Thymus (tissue), 11 donors: ENCODE measurements around the gene CAMSAP2. TPM values are rescaled to one million over a fixed set of nuclear protein-coding genes. Genes with fewer than 3 reads are reported as not detected.

ENCODE experiments used
- DNase-seq, 9 donors: peaks; one replicate each; pipeline ENCODE4 v3.0.0-alpha.2; 2013; ENCODE audit warnings: low spot score in 9 of 9, low read depth in 6 of 9, missing footprints in 1 of 9
- H3K27ac ChIP-seq, 2 donors: one replicate each; pipeline ENCODE4 v1.5.1; 2013; ENCODE audit warnings: control low read depth in 1 of 2, low read depth in 1 of 2, low read length in 1 of 2, mild to moderate bottlenecking in 1 of 2, moderate library complexity in 1 of 2
- H3K27me3 ChIP-seq, 2 donors: one replicate each; pipeline ENCODE4 v1.5.1; 2013; ENCODE audit warnings: low read length in 1 of 2; ENCODE audit not compliant: control insufficient read depth in 2 of 2, insufficient read depth in 1 of 2
- H3K36me3 ChIP-seq, 2 donors: one replicate each; pipeline ENCODE4 v1.5.1; 2013; ENCODE audit warnings: low read length in 1 of 2, mild to moderate bottlenecking in 1 of 2, moderate library complexity in 1 of 2; ENCODE audit not compliant: control insufficient read depth in 2 of 2, insufficient read depth in 2 of 2
- H3K4me1 ChIP-seq, 2 donors: one replicate each; pipeline ENCODE4 v1.5.1; 2013; ENCODE audit warnings: low read length in 2 of 2; ENCODE audit not compliant: control insufficient read depth in 2 of 2, insufficient read depth in 2 of 2
- H3K4me3 ChIP-seq, 2 donors: one replicate each; pipeline ENCODE4 v1.5.1; 2013; ENCODE audit warnings: low read length in 2 of 2, control low read depth in 1 of 2, mild to moderate bottlenecking in 1 of 2
- H3K9me3 ChIP-seq, 2 donors: one replicate each; pipeline ENCODE4 v1.5.1; 2013; ENCODE audit warnings: low read length in 1 of 2, mild to moderate bottlenecking in 1 of 2; ENCODE audit not compliant: control insufficient read depth in 2 of 2, insufficient read depth in 1 of 2
- WGBS: extraction: QIAGEN DNeasy Blood & Tissue Kit; methylation state at CpG from one replicate; pipeline ENCODE4 v1.1.7; 2013; 5-methylcytosine and 5-hydroxymethylcytosine counted together
- polyA plus RNA-seq: library from polyadenylated mRNA; stranded (reverse); fragments of 200-250 nt; gene quantifications from one replicate; pipeline ENCODE4 v1.2.3, GENCODE V29; 2013
- total RNA-seq: library from RNA; stranded (reverse); fragments of 120-200 nt; gene quantifications from one replicate; pipeline ENCODE4 v1.2.4, GENCODE V29; 2013
- donor health status: healthy.

CAMSAP2 gene
- total and polyA plus RNA-seq, 2 donors = 6.5 to 9.2 TPM

- H3K36me3 ChIP-seq = no peaks in the 10 kb centered on the region
- H3K27ac ChIP-seq = no peak overlapping the region
- H3K4me1 ChIP-seq = peaks cover 0 to 7% of the 10 kb centered on the region in 2 donors
- no peak for DNase-seq
- H3K27me3 ChIP-seq = peaks cover 0 to 1% of the 10 kb centered on the region in 2 donors
- H3K4me3 ChIP-seq = no peak overlapping the region
- peaks cover 0 to under 1% of the 10 kb centered on the region in 2 donors for H3K9me3 ChIP-seq
- WGBS = 96% methylated on average over 6 of the region's 6 CpGs
Measured at GRCh38 chr1:200733907-200734306, 4.8 kb upstream of the CAMSAP2 start.

- Histone ChIP-seq H3K4me3 (no peak overlapping the region), H3K36me3 (no peaks in the 10 kb centered on the region), H3K27ac (peak overlapping the region in 1 of 2 donors; percentile 18), H3K9me3 (peaks cover 0 to 2% of the 10 kb centered on the region in 2 donors), H3K27me3 (peaks cover 17 to 28% of the 10 kb centered on the region in 2 donors), H3K4me1 (peaks cover 0 to 12% of the 10 kb centered on the region in 2 donors)
- DNase-seq = no peak
- 96% methylated on average over 8 of the region's 8 CpGs for WGBS
Measured at GRCh38 chr1:200737647-200738291, 924 bp upstream of the CAMSAP2 start.

GRCh38 chr1:200738949-200739651, 407 bp downstream of the CAMSAP2 start:
- Histone ChIP-seq H3K27ac (peak overlapping the region; percentile 79 to 93), H3K4me3 (peak overlapping the region; percentile 60 to 83), H3K36me3 (no peaks in the 10 kb centered on the region), H3K9me3 (peaks cover 0 to 2% of the 10 kb centered on the region in 2 donors), H3K27me3 (peaks cover 17 to 28% of the 10 kb centered on the region in 2 donors), H3K4me1 (peaks cover 0 to 12% of the 10 kb centered on the region in 2 donors)
- peak in 3 of 9 donors; percentile 19 to 84 (median 21) for DNase-seq
- under 1% methylated on average over 80 of the region's 80 CpGs for WGBS

- peaks cover 17 to 28% of the 10 kb centered on the region in 2 donors for H3K27me3 ChIP-seq
- no peaks in the 10 kb centered on the region for H3K36me3 ChIP-seq
- H3K27ac ChIP-seq = peak overlapping the region in 1 of 2 donors; percentile 93
- 8% methylated on average over 26 of the region's 26 CpGs for WGBS
- peaks cover 0 to 2% of the 10 kb centered on the region in 2 donors for H3K9me3 ChIP-seq
- peak in 3 of 9 donors; percentile 4 to 18 (median 11) for DNase-seq
- H3K4me3 ChIP-seq = peak overlapping the region; percentile 41 to 83
- peaks cover 0 to 12% of the 10 kb centered on the region in 2 donors for H3K4me1 ChIP-seq
Measured at GRCh38 chr1:200739702-200740570, 1.2 kb downstream of the CAMSAP2 start.

GRCh38 chr1:200740571-200741208, 2.0 kb downstream of the CAMSAP2 start:
- Histone ChIP-seq H3K4me3 (peak overlapping the region in 1 of 2 donors; percentile 12), H3K27me3 (peaks cover 17 to 28% of the 10 kb centered on the region in 2 donors), H3K36me3 (no peaks in the 10 kb centered on the region), H3K9me3 (peaks cover 0 to 2% of the 10 kb centered on the region in 2 donors), H3K4me1 (peaks cover 0 to 12% of the 10 kb centered on the region in 2 donors), H3K27ac (no peak overlapping the region)
- whole genome bisulfite sequencing = 34% methylated on average over 3 of the region's 3 CpGs
- peak in 1 of 9 donors; percentile 14 for DNase-seq

GRCh38 chr1:200741551-200742207, 3.0 kb downstream of the CAMSAP2 start:
- WGBS = 82% methylated on average over 3 of the region's 3 CpGs
- no peak for DNase-seq
- Histone ChIP-seq H3K9me3 (peaks cover 0 to 2% of the 10 kb centered on the region in 2 donors), H3K27ac (no peak overlapping the region), H3K4me3 (no peak overlapping the region), H3K36me3 (no peaks in the 10 kb centered on the region), H3K4me1 (peaks cover 0 to 12% of the 10 kb centered on the region in 2 donors), H3K27me3 (peaks cover 17 to 28% of the 10 kb centered on the region in 2 donors)

- 89% methylated on average over 1 of the region's 1 CpG for WGBS
- Histone ChIP-seq H3K27ac (no peak overlapping the region), H3K36me3 (no peaks in the 10 kb centered on the region), H3K27me3 (peaks cover 15 to 25% of the 10 kb centered on the region in 2 donors), H3K9me3 (no peaks in the 10 kb centered on the region), H3K4me1 (peaks cover 0 to 4% of the 10 kb centered on the region in 2 donors), H3K4me3 (no peak overlapping the region)
- DNase-seq = no peak
Measured at GRCh38 chr1:200744143-200744542, 5.5 kb downstream of the CAMSAP2 start.

- Histone ChIP-seq H3K27me3 (no peaks in the 10 kb centered on the region), H3K27ac (no peak overlapping the region), H3K4me1 (no peaks in the 10 kb centered on the region), H3K4me3 (no peak overlapping the region), H3K36me3 (no peaks in the 10 kb centered on the region), H3K9me3 (no peaks in the 10 kb centered on the region)
- no peak for DNase-seq
Measured at GRCh38 chr1:200749090-200749489, 10.4 kb downstream of the CAMSAP2 start.
